Testis (tissue), 3 donors: ENCODE data around the gene AKR1C4. TPM values are rescaled to one million over a fixed set of nuclear protein-coding genes. Genes with fewer than 3 reads are reported as not detected.
A peak's percentile ranks its signal among the peaks of the same experiment; 100 is the strongest.
"Not testable (repeated sequence)": the region's sequence is repeated elsewhere in the genome, so short reads cannot be mapped to it uniquely, and the experiment has no call there.

Source experiments
- DNase-seq: peaks from one replicate; pipeline ENCODE4 v3.0.0-alpha.2; 2019
- H3K27ac ChIP-seq, 2 donors: fragments of 200-600 bp; sonication (generic); one replicate each; pipeline ENCODE4 v1.5.1; 2019
- H3K27me3 ChIP-seq: fragments of 200-600 bp; sonication (generic); one replicate; pipeline ENCODE4 v1.5.1; 2019
- H3K36me3 ChIP-seq: fragments of 200-600 bp; sonication (generic); one replicate; pipeline ENCODE4 v1.5.1; 2017; ENCODE audit warnings: low read depth; ENCODE audit errors: missing control alignments
- H3K4me1 ChIP-seq: fragments of 200-600 bp; sonication (generic); one replicate; pipeline ENCODE4 v1.5.1; 2019
- H3K4me3 ChIP-seq, 2 donors: fragments of 200-600 bp; sonication (generic); one replicate each; pipeline ENCODE4 v1.5.1; 2017 to 2019
- H3K9me3 ChIP-seq: fragments of 200-600 bp; sonication (generic); one replicate; pipeline ENCODE4 v1.5.1; 2017
- CTCF ChIP-seq, 3 experiments: fragments of 450-650 bp in 2 of 3; fragments of 200-600 bp in 1 of 3; sonication (generic) in 1 of 3; IDR thresholded peaks; one replicate each; pipeline ENCODE4 v1.5.1; 2016 to 2019; ENCODE audit warnings: antibody characterized with exemption in 3 of 3, mild to moderate bottlenecking in 2 of 3, moderate library complexity in 1 of 3
- POLR2A ChIP-seq: fragments of 450-650 bp; IDR thresholded peaks from one replicate; pipeline ENCODE4 v1.6.1; 2017; ENCODE audit warnings: antibody characterized with exemption, mild to moderate bottlenecking, moderate library complexity
- WGBS, 2 donors: methylation state at CpG; one replicate each; pipeline ENCODE4 v1.1.5; 2018; 5-methylcytosine and 5-hydroxymethylcytosine counted together
- intact Hi-C: fragments of 100-400 bp; cut with DNase I; formaldehyde crosslinking; loops from one replicate; pipeline ENCODE4 v1.15.1; 2023; ENCODE audit warnings: low total_unique reads
- polyA plus RNA-seq: library from polyadenylated mRNA; stranded (reverse); fragments of 350-450 nt; fragmentation: Illumina TruSeq; extraction: RNeasy Lipid Tissue Mini Kit (QIAGEN cat#74804); gene quantifications from one replicate; pipeline ENCODE4 v1.2.3, GENCODE V29; 2014; ENCODE audit warnings: low read depth, low replicate concordance; ENCODE audit not compliant: insufficient read depth
- total RNA-seq, 2 donors: library from RNA; depleted of rRNA; stranded (reverse); fragments of >200 nt; gene quantifications; one replicate each; pipeline ENCODE4 v1.2.3, GENCODE V29; 2016

Gene AKR1C4
- total and polyA plus RNA-seq, 3 donors from 2014 or later: 0.37 to 1.9 (median 0.63) TPM

- WGBS, 2 donors: 84 to 89% methylated on average over 6 of the region's 6 CpGs
- intact Hi-C loops: no loop called here
- no peaks in the 10 kb centered on the region for H3K36me3 ChIP-seq
- H3K4me3 ChIP-seq: no peak overlapping the region
- no peak overlapping the region for H3K27ac ChIP-seq
- no peak for TF ChIP-seq CTCF (IDR thresholded peaks at IDR 0.05)
- no peak for TF ChIP-seq POLR2A
- DNase-seq: no peak
- H3K9me3 ChIP-seq: no peaks in the 10 kb centered on the region
- H3K4me1 ChIP-seq: no peaks in the 10 kb centered on the region
- H3K27me3 ChIP-seq: no peaks in the 10 kb centered on the region
These were observed 786 bp upstream of the AKR1C4 start for GRCh38 chr10:5195727-5196374.

- 68 to 78% methylated on average over 3 of the region's 3 CpGs for WGBS, 2 donors
- H3K9me3 ChIP-seq: peaks cover 3% of the 10 kb centered on the region
- no peaks in the 10 kb centered on the region for H3K4me1 ChIP-seq
- no peak overlapping the region for H3K27ac ChIP-seq
- H3K27me3 ChIP-seq: no peaks in the 10 kb centered on the region
- TF ChIP-seq CTCF (IDR thresholded peaks at IDR 0.05) (no peak), POLR2A (no peak)
- intact Hi-C loops: no loop called here
- no peaks in the 10 kb centered on the region for H3K36me3 ChIP-seq
- no peak for DNase-seq
- no peak overlapping the region for H3K4me3 ChIP-seq
These were observed 1.7 kb downstream of the AKR1C4 start for GRCh38 chr10:5198386-5198785.

- no peaks in the 10 kb centered on the region for H3K4me1 ChIP-seq
- H3K27me3 ChIP-seq: no peaks in the 10 kb centered on the region
- no peaks in the 10 kb centered on the region for H3K36me3 ChIP-seq
- TF ChIP-seq CTCF (IDR thresholded peaks at IDR 0.05): no peak
- no peak for TF ChIP-seq POLR2A
- H3K27ac ChIP-seq: no peak overlapping the region
- WGBS, 2 donors: 58 to 70% methylated on average over 8 of the region's 8 CpGs
- H3K9me3 ChIP-seq: peaks cover 3% of the 10 kb centered on the region
- intact Hi-C loops: no loop called here
- peak overlapping the region; percentile 4 to 39 for H3K4me3 ChIP-seq
- DNase-seq: no peak
These were observed 2.8 kb downstream of the AKR1C4 start for GRCh38 chr10:5199398-5199797.

GRCh38 chr10:5206799-5207198, 10.2 kb downstream of the AKR1C4 start:
- DNase-seq: no peak
- TF ChIP-seq POLR2A (no peak), CTCF (IDR thresholded peaks at IDR 0.05) (no peak)
- H3K27me3 ChIP-seq: no peaks in the 10 kb centered on the region
- H3K27ac ChIP-seq: no peak overlapping the region
- intact Hi-C loops: no loop called here
- peaks cover 2% of the 10 kb centered on the region for H3K9me3 ChIP-seq
- no peaks in the 10 kb centered on the region for H3K4me1 ChIP-seq
- no peaks in the 10 kb centered on the region for H3K36me3 ChIP-seq
- 55 to 62% methylated on average over 6 of the region's 6 CpGs for WGBS, 2 donors
- H3K4me3 ChIP-seq: no peak overlapping the region

GRCh38 chr10:5209776-5210175, 13.1 kb downstream of the AKR1C4 start:
- H3K4me1 ChIP-seq, intact Hi-C loops, H3K36me3 ChIP-seq, H3K4me3 ChIP-seq, H3K27ac ChIP-seq, H3K9me3 ChIP-seq, DNase-seq, H3K27me3 ChIP-seq: not testable (repeated sequence)
- 94 to 100% methylated on average over 1 of the region's 1 CpG for WGBS, 2 donors

GRCh38 chr10:5210261-5210660, 13.6 kb downstream of the AKR1C4 start:
- H3K9me3 ChIP-seq, DNase-seq, H3K4me3 ChIP-seq, H3K36me3 ChIP-seq, H3K27me3 ChIP-seq, intact Hi-C loops, H3K27ac ChIP-seq, H3K4me1 ChIP-seq: not testable (repeated sequence)
- WGBS, 2 donors: 86 to 96% methylated on average over 1 of the region's 1 CpG
